ENCODE measurements around the gene RRAS.
"Not testable (repeated sequence)": the region's sequence is repeated elsewhere in the genome, so short reads cannot be mapped to it uniquely, and the experiment has no call there.

Gene RRAS

DNA sequence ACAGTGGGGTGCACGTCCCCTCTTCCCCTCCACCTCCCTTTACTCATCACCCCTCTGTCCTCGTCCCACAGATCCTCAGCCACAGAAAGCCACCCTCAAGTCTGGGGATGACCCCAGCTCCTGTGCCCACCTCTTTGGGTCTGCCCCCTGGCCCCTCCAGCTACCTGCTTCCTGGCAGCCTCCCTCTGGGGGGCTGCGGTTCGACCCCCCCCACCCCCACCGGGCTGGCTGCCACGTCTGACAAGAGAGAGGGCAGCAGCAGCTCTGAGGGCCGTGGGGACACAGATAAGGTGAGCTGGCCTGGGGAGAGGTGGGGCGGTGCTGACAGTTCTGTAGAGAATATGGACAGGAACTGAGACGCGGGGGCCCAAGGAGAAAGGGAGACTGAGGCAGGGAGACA is 14.6 kb upstream of the RRAS start:
- no peak for DNase-seq (ENCODE audit: low read depth)

DNA sequence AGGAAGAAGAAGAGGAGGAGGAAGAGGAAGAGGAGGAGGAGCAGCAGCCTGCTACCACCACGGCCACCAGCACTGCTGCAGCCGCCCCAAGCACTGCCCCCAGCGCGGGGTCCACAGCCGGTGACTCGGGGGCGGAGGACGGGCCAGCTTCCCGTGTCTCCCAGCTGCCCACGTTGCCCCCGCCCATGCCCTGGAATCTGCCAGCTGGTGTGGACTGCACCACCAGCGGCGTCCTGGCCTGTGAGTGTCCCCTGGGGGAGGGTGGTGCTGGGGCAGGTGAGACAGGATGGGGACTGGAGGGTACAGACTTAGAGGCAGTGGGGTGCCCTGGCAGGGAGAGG is 13.5 kb upstream of the RRAS start:
- DNase-seq (ENCODE audit: low read depth), result no peak

DNA sequence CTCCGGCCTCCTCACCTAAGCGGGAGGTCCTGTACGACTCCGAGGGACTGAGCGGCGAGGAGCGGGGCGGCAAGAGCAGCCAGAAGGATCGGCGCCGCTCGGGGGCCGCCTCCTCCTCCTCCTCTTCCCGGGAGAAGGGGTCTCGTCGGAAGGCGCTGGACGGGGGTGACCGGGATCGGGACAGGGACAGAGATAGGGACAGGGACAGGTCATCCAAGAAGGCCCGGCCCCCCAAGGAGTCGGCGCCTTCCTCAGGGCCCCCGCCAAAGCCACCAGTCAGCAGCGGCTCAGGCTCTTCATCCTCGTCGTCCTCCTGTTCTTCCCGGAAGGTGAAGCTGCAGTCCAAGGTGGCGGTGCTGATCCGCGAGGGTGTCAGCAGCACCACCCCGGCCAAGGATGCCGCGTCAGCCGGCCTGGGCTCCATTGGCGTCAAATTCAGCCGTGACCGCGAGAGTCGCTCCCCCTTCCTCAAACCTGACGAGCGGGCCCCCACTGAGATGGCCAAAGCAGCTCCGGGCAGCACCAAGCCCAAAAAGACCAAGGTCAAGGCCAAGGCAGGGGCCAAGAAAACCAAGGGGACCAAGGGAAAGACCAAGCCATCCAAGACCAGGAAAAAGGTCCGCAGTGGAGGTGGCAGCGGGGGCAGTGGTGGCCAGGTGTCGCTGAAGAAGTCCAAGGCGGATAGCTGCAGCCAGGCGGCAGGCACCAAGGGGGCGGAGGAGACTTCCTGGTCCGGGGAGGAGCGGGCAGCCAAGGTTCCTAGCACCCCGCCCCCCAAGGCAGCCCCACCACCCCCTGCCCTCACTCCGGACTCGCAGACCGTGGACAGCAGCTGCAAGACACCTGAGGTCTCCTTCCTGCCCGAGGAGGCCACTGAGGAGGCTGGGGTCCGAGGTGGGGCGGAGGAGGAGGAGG is 12.9 kb upstream of the RRAS start:
- DNase-seq (ENCODE audit: low read depth), result no peak

DNA sequence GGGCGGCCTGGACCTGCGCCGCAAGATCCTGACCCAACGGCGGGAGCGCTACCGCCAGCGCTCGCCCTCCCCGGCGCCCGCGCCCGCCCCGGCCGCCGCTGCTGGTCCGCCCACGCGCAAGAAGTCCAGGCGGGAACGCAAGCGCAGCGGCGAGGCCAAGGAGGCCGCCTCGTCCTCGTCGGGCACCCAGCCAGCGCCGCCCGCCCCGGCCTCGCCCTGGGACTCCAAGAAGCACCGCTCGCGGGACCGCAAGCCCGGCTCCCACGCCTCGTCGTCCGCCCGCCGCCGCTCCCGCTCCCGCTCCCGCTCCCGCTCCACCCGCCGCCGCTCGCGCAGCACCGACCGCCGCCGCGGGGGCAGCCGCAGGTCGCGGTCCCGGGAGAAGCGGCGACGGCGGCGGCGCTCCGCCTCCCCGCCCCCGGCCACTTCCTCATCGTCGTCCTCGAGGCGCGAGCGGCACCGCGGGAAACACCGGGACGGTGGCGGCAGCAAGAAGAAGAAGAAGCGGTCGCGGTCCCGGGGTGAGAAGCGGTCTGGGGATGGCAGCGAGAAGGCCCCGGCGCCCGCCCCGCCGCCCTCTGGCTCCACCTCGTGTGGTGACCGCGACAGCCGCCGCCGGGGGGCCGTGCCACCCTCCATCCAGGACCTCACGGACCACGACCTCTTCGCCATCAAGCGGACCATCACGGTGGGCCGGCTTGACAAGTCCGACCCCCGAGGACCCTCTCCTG is 12.0 kb upstream of the RRAS start:
- DNase-seq (ENCODE audit: low read depth), result no peak

DNA sequence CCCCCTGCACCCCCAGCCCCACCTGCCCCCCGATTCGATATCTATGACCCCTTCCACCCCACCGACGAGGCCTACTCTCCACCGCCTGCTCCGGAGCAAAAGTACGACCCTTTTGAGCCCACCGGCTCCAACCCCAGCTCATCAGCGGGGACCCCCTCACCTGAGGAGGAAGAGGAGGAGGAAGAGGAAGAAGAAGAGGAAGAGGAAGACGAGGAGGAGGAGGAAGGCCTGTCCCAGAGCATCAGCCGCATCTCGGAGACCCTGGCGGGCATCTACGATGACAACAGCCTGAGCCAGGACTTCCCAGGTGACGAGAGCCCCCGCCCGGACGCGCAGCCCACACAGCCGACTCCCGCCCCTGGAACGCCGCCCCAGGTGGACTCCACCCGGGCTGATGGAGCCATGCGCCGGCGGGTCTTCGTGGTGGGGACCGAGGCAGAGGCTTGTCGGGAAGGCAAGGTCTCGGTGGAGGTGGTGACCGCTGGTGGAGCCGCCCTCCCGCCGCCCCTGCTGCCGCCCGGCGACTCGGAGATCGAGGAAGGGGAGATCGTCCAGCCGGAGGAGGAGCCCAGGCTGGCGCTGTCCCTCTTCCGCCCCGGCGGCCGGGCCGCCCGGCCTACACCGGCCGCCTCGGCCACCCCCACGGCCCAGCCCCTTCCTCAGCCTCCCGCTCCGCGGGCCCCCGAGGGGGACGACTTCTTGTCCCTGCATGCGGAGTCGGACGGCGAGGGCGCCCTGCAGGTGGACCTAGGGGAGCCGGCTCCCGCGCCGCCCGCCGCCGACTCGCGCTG is 11.3 kb upstream of the RRAS start:
- no peak for DNase-seq (ENCODE audit: low read depth)

DNA sequence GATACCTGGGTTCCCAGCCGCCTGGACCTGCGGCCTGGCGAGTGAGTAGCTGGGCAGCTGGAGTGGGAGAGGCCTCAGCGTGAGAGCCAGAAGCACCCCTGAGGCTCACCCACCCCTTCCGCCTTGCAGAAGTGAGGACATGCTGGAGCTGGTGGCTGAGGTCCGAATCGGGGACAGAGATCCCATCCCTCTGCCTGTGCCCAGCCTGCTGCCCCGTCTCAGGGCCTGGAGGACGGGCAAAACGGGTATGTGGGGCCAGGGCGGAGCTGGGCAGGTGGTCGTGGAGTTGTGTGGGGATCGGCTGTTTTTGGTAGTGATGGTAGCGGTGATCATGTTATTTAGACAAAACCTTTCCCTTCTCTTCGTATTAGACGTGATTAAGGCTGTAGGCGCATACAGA is 6.6 kb upstream of the RRAS start:
- DNase-seq (ENCODE audit: low read depth), result no peak

DNA sequence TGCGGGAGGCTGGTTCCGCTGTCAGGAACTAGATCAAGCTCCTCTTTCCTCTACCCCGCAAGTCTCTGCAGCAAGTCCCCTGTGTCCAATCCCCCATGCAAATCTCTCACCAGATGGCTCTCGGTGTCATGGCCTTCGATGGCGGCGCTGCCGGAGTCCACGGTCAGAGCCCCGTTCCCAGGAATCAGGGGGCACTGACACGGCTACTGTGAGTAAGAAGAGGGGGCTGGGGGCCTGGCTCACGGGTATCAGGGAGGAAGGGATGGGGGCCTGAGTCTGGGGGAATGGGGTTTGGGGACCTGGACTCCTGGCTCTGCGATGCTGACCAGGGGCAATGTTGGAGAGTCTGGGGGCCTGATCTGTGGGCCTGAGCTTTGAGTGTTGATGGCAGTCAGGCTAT is 6.1 kb upstream of the RRAS start:
- no peak for DNase-seq (ENCODE audit: low read depth)

DNA sequence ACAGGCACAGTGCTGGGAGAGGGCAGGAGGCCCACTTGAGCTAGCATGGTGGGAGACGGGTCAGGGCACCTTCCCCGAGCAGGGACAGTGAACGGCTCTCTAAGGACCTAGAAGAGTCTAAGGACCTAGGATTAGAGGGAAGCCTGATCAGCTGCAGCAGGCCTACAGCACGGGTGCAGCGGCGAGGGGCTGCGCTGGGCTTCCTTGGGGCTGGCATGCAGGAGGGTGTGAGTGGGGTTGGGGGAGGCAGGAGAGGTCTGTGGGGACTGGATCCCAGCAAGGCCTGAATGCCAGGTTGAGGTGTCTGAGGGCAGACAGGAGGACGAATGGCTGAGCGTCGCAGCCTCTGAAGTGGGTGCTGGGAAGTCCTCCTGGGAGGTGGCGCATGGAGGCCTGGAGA is 5.6 kb upstream of the RRAS start:
- no peak for DNase-seq (ENCODE audit: low read depth)

DNA sequence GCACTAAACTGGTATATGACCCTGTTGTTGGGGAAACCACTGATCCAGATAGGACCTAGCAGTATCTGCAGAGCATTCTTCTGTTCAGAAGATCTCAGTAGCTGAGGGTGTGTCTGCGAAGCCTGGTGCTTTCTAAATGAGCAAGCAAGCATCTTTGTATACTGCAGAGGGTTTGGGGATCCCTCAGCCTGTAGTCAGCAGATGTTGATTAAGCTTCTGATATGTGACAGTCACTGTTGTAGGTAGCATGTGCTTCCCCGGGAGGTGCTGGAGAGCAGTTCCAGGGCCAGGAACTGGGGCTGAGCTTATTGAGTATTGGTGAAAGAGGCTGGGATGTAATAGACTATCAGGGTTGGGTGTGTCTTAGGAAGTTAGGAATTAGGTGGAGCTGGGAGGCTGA is 3.5 kb upstream of the RRAS start:
- DNase-seq (ENCODE audit: low read depth), result no peak

DNA sequence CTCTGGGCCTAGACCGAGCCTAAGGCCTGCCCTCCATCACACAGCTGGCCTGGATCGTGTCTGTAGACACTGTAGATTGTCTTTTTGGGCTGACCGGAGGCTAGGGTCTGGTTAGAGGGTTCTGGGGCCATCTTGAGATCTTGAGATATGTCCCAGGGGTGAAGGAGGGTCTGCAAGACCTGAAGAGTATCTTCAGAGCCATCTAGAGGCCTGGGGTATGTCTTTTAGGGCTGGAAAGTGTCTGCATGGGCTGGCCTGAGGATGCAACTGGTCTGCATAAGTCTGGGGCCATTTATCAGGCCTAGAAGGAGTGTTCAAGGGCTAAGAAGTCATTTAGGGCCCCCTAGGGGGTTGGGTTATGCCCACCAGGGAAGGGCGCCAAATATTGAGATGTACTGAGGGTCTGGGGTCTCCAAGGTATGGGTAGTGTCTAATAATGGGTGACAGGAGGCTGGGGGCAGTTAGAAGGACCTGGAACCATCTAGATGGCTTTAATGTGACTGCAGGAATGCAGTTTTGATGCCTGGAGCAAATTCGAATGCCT is 2.6 kb upstream of the RRAS start:
- DNase-seq (ENCODE audit: low read depth), result no peak

DNA sequence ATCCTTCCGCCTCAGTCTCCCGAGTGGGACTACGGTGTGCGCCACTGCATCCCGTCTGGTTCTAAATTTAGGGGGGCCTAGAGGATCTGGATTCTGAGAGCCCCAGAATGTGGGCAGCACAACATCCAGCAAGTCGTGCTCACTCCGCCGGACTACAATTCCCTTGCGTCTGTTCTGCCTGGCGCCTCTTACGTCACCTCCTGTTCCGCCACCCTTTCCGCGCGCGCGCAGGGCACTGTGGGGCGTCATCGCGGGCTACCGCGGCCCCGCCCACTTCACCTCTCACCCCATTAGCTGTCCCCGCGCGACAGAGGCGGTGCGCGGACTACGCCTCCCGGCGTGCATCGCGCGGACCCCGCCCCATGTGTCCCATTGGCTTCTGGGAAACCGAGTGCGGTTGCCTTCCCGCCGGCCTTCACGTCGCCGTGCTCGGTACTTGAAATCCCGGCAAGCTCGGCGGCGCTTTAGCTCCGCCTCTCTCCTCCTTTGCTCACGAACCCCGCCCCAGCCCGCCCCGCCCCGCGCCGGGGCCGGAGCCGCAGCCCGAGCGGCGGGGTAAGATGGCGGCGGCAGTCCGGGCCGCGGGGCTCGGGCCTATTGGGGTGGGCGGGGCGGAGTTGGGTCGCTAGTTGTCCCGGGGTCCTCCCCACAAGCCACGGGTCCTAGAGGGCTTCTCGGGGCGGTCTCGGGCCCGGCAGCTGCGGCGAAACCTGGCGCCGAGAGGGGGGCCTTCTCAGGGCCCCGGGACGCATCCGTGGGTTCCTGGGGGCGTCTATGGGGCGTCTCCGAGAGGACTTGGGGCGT is 1.9 kb upstream of the RRAS start, which contains the start of gene SCAF1:
SCAF1 (plus strand) TSS at position 522 of the 804 bp plus-strand sequence. CDS start 2,818 bp downstream, outside the sequence.
- DNase-seq (ENCODE audit: low read depth), result peak; percentile 98

DNA sequence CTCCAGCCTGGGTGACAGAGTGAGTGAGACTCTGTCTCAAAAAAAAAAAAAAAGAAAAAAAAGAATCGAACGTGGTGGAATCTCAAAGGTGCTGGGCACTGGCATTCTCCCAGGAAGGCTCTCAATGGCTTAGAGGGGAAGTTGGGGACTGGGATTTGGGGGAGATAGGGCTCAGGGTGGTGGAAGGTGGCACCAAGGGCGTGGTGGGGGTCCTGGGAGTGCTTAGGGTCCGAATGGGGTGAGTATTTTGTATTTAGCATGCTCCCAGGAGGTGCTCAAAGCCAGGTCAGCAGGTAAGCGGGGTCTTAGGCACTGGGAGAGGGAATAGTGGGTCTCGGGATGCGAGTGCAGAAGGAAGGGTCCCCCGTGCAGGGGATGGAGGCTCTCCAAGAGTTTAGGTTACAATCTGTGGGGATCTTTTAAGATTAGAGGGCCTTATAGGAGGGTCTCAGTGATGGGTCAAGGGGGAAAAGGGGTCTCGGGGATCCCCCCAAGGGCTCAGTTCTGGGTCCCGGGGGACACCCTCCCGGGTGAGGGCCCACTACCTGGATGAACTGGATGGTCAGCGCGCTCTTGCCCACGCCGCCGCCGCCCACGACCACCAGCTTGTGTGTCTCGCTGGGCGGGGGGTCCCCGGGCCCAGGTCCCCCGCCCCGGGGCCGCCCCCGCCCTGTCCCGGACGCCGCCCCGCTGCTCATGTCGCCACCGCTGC is 386 bp downstream of the RRAS start:
- no peak for DNase-seq (ENCODE audit: low read depth)

DNA sequence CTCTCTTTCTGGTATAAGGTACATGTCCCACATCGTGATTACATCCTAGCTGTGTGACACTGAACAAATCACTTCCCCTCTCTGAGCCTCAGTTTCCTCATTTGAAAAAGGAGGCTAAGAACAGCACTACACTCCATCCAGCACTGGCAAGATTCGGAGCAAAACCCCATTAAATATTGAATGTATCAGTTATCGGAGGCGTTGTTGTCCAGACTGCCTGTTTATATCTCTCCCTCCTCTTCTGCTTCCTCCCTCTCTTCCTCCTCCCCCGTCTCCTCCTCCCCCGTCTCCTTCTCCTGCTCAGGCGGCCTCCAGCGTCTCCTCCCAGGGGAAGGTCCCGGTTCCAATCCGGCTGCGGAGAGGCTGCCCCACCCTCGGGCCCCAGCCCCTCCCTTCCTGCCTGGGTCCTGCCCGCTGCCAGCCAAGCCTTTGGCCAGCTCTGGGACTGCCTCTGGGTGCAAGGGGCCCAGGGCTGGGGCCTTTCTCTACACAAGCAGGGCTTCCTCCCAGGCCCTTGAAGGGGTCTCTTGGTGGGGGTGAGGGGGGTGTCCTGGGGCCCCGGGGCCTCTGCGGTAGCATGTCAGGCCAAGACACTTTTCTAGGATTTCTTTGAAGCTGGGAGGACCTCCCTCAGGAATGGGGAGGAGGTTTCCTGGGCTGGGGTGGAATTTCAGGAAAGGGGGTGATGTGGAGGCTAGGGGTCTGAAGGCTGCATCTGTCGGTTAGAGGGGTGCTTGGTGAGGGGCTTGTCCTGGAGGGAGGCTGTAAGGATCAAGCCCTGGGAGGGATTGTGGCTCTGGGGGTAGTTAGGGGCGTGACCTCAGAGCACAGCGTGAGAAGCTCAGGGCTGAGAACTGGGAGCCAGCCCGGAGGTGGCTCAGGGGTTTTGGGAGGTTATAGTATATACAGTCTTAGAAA is 1.9 kb downstream of the RRAS start:
- no peak for DNase-seq (ENCODE audit: low read depth)

DNA sequence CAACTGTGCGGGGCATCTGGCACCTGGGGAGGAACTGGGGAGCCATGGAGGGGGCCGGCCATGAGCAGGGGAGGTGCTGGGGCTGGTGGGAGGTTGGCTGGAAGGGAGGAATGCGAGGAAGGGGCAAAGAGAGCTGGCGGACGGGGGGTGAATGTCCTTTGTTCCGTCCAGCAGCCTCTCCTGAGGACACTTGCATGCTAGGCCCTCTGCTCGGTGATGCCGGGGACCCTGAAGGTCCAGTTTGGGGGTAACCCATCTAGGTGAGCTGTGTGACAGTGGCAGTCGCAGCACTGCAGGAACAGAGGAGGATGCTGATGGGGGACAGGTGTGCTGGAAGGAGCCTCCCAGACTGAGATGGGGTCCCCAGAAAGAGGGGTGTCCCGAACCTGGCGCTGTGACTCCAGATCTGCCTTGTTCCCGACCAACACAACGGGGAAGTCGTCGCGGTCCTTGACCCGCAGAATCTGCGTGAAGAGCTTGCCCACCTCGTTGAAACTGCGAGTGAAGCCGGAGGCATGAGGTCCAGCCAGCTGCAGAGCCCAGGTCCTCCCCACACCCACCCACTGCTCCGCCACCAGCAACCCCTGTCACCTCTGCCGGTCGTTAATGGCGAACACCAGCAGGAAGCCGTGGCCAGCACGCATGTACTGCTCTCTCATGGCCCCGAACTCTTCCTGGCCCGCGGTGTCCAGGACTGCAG is 3.6 kb downstream of the RRAS start:
- DNase-seq (ENCODE audit: low read depth), result no peak

DNA sequence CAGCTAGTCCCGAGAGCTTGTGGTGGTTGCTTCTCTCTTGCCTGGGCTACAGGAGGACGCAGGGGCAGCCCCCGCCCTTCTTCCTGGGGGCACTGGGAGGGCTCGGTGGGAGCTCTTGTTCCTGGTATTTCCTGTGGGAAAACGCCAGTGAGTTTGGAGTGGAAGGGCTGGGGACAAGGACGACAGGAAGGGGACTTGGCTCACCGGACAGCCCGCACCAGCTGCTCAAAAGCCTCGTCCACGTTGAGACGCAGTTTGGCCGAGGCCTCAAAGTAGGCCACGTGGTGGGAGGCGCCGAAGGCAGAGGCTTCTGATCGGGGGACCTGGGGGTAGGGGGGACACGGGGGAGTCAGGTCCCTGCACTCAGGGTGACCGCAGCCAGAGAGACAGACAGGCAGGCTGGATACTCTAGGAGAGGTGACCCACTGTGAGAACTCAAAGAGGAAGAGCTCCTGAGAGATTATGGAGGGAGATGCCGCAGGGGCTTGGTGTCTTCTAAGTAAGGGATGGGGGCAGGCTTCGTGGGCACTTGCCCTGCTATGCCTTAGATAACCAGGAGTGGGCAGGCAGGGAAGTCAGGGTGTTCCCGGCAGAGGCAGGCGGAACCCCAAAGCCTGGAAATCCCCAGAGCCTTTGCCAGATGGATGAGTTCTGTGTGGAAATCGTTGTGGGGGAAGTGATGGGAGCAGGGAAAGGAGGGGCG is 4.3 kb downstream of the RRAS start:
- DNase-seq (ENCODE audit: low read depth), result no peak

DNA sequence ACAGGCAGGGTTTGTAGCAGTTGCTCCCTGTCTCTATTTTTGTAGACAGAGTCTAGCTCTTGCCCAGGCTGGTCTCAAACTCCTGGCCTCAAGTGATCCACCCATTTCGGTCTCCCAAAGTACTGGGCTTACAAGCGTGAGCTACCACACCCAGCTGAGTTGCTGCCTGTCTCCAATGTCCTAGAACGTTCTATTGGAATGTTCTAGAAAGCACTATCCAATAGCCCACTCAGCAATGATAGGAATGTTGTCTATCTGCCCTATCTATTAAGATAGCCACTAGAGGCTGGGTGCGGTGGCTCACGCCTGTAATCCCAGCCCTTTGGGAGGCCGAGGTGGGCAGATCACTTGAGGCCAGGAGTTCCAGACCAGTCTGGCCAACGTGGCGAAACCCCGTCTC is 6.7 kb downstream of the RRAS start:
- not testable (repeated sequence) for DNase-seq (ENCODE audit: low read depth)

DNA sequence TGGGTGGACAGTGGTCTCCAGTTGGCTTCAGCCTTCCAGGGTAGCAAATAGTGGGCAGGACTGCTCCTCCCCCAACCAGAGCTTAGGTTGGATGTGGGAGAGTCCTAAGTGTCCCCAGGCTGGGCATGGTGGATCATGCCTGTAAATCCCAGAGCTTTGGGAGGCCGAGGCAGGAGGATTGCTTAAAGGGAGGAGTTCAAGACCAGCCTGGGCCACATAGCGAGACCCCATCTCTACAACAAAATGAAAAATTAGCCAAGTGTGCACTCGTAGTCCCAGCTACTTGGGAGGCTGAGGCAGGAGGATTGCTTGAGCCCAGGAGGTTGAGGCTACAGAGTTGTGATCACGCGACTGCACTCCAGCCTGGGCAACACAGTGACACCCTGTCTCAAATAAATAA is 7.4 kb downstream of the RRAS start:
- DNase-seq (ENCODE audit: low read depth), result no peak

DNA sequence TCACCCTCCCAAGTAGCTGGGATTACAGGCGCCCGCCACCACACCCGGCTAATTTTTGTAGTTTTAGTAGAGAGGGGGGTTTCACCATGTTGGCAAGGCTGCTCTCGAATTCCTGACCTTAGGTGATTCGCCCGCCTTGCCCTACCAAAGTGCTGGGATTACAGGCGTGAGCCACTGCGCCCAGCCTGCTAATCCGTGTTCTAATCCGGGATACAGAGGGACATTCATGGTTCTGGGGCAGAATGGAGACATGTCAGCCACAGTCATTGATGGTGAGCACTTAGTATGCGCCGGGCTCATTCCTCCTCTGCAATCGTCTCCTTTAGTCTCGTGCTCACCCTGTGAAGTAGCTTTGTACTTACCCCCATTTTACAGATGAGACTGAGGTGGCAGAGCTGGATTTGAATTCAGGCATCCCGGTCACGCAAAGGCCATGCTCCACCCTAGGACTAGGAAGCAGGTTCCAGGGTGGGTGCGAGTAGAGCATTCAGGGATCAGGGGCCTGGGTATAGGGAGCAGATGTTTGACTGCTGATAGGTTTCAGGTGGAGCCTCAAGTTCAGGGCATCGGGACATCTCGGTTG is 8.2 kb downstream of the RRAS start:
- no peak for DNase-seq (ENCODE audit: low read depth)

Measured in stimulated activated CD8-positive, alpha-beta memory T cell treated with anti-CD3 and anti-CD28 coated beads, Interleukin-12 subunit alpha, Interleukin-12 subunit beta, amount 100 ng/mL, for 1 hour (primary cell).